GM19395 (cell line): ENCODE data around the gene KLHL1.
"Not testable (repeated sequence)": the region's sequence is repeated elsewhere in the genome, so short reads cannot be mapped to it uniquely, and the experiment has no call there.

Experiments used
- ATAC-seq: cut with Tn5 transposase; IDR thresholded peaks from one replicate; pipeline ENCODE4 v1.9.1; 2021; ENCODE audit warnings: mild to moderate bottlenecking, moderate library complexity; ENCODE audit not compliant: unreplicated experiment

The KLHL1 gene, protein sequence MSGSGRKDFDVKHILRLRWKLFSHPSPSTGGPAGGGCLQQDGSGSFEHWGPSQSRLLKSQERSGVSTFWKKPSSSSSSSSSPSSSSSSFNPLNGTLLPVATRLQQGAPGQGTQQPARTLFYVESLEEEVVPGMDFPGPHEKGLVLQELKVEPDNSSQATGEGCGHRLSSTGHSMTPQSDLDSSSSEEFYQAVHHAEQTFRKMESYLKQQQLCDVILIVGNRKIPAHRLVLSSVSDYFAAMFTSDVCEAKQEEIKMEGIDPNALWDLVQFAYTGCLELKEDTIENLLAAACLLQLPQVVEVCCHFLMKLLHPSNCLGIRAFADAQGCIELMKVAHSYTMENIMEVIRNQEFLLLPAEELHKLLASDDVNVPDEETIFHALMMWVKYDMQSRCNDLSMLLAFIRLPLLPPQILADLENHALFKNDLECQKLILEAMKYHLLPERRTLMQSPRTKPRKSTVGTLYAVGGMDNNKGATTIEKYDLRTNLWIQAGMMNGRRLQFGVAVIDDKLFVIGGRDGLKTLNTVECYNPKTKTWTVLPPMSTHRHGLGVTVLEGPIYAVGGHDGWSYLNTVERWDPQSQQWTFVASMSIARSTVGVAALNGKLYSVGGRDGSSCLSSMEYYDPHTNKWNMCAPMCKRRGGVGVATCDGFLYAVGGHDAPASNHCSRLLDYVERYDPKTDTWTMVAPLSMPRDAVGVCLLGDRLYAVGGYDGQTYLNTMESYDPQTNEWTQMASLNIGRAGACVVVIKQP

DNA sequence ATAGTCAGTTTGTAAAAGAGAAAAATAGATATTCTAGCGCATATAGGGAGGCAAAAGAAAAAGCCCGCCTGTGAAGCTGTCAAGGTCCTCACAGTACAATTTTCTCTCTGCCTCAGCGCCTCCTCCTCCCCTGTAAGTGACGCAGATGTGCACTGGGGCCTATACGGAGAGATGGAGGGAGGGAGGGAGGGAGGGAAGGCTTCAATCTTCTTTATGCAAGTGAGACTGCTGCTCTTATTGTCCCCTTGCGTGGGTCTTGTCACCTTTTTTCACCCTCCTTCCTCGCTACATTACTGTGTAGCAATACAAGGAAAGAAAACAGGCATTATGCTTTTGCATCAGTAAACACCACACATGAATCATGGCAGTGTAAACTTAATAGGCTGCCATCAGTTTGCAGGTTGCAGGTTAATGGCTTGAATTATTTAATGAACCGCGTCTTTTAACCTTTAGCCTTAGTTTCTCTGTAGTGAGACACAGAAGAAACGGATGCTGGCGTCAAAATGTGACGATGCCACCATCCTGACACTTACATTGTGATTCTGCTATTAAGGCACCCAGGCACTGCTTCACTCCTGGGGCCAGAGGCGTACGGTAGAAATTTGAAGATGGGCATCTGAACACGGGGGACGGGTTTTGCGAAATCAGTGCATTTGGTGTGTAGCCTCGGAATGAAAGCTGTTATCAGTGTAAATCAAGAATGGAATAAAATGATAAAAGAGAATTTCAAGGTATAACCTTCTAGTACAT lies at the start of gene KLHL1:
Gene KLHL1 (minus strand): TSS at position 97 of the 750 bp plus-strand sequence. CDS start 753 bp downstream, outside the sequence.
- no peak for ATAC-seq

DNA sequence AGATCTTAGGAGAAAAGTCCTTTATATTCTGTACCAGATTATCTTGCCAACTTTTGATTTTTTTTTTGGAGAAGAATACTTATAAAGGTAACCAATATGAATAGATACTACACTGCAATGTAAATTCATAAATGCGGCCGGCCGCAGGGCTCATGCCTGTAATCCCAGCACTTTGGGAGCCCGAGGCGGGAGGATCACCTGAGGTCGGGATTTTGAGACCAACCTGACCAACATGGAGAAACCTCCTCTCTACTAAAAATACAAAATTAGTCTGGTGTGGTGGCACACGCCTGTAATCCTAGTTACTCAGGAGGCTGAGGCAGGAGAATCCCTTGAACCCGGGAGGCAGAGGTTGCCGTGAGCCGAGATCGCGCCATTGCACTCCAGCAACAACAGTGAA lies 34.4 kb upstream of the KLHL1 start:
- ATAC-seq: not testable (repeated sequence)

- ATAC-seq: no peak
Measured at GRCh38 chr13:70128098-70128497, 19.8 kb upstream of the KLHL1 start.

GRCh38 chr13:70125693-70126092 lies 17.4 kb upstream of the KLHL1 start:
- no peak for ATAC-seq

DNA sequence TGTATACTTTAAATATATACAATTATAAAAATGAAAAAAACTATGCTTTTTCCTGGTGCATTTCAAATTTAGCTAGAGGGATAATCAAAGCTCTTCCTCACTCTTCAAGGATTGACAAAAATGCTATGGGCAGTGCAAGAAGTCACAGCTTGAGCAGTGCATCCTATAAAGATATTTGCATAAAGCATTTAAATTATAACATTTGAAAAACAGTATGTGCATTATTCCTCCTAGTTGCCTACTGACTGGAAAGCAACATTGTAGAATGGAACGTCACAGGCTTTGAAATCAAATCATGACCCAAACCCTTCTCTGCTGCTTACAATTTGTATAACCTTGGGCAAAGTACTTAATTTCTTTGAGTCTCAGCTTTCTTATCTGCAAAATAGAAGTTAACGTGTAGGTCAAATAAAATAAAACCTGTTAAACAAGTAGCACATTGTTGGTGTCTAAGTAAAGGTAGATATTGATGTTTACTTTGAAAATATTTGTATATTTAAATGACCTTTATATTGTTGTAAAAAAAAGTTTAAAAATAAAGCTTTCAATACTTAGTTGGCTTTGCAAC lies 9.2 kb upstream of the KLHL1 start:
- ATAC-seq: no peak

DNA sequence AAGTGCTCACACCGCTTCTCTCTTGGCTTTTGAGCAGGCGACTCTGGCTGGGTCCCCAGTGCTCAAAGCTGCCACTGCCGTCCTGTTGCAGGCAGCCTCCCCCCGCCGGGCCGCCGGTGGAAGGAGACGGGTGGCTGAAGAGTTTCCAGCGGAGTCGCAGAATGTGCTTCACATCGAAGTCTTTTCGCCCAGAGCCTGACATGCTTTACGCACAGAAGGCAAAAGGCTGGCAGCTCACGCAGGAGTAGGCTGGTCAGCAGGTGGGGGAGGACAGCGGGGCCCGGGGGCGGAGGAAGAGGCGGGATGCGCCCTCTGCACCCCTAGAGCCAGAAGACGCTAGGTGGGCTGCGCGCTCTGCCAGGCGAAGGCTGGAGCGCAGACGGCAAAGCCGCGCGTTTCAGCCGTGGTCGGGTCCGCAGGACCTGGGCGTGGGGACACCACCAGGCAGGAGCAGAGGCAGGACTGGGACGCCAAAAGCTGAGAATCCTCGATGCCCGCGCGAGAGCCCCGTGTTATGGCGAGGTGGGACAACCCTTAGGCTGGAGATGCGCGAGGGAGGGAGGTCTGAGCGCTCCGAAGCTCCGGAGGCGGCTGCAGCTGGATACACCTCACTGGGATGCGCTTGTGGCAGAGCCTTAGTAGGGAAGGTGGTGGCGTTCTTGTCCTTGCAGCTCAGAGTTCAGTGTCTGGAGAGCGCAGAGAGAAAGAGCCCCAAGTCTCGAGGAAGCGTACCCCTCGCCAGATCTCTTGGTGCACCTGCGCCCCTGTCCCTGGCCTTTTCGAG lies 562 bp downstream of the KLHL1 start, which contains the start of gene ATXN8OS:
Gene ATXN8OS (plus strand): TSS at position 329 of the 784 bp plus-strand sequence.
- ATAC-seq: no peak

GRCh38 chr13:70107125-70107497 lies 1.1 kb downstream of the KLHL1 start:
- ATAC-seq: no peak

DNA sequence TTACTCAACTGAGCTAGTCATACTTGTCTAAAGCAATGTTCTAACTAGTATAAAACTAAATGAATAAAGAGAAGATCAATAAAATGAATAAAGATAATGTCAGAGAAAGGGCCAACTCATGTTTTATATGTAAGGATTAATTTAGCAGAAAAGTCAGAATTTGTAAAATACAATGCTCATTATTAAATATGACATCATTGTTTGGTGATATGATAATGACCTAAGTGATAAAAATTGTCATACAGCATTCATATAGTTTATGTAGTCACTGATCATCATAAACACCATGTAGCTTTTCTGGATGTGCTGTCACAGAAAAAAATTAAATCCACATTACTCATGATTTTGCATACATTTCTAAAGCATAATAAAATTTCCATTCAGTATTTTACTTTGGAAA lies 3.8 kb downstream of the KLHL1 start:
- ATAC-seq: no peak

DNA sequence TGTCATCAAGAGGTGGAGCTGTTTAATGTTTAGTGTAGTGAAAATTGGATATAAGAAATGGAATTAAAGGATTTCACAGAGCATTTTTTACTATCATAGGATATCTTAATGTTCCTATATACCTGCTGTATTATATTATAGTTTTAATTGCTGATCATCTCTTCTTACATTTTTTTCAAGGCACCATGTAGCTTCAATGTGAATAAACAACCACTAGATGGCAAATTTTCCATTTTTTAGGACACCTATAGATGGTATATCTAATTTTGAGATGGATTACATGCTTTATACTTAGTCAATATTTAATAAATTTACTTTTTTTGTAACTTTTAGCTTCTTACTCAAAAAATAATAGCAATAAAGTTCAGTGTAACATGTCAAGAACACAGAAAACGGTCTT lies 9.6 kb downstream of the KLHL1 start:
- ATAC-seq: no peak

GRCh38 chr13:70090036-70090723 lies 18.1 kb downstream of the KLHL1 start:
- ATAC-seq: no peak

GRCh38 chr13:70088926-70089325 lies 19.3 kb downstream of the KLHL1 start:
- ATAC-seq: no peak

DNA sequence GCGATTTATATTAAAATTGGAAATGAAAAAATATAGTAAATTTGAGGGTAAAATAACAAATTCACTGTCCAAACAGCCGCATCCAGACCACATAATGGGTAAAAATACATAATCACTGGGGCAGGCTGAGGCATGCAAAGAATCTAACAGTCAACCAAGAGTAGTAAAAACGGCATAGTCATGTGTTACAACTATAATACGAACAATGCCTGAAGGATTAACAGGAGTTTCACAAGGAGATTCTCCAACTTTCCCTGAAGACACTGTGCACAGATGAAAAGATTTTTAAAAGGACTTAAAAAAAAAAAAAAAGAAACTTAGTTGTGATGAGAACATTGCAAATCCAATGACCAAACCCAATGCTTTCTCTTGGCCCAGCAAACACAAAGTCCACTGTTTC lies 21.0 kb downstream of the KLHL1 start:
- no peak for ATAC-seq

DNA sequence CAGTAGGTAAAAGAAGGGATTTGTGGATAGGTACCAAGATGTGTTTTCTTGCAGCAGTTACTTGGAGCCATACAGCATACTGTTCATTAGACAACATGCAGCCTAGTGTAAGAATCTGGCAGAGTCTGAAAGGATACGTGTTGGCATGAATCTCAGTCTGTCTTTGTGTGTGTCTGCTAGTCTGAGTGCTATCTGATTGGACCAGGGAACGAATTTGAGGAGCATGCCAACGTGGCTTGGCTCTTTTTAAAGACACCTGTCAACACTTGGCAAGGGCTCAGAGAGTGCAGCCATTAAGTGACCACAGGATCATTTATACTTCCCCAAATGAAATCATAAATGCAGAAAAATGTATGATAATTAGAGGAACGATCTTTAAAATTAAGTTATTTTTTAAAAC lies 28.2 kb downstream of the KLHL1 start:
- no peak for ATAC-seq

GRCh38 chr13:70054572-70054971 lies 53.7 kb downstream of the KLHL1 start:
- ATAC-seq: no peak

DNA sequence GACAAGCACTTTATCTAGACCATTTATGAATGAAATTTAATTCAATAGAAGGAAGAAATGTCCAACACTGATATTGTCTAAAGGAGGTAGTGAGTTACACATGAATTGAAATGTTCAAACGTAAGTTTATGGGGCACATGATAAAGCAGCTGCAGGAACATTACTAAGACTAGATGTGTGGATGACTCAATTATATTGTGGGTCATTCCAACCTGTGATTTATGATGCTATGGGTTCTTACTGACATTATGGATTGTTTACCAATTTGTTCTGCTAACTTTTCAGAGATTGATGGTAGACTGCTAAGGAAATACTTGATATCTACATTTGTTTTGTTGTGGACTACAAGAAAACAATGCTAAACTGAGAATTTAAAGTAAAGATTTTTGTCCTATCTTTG lies 56.7 kb downstream of the KLHL1 start:
- ATAC-seq: no peak

DNA sequence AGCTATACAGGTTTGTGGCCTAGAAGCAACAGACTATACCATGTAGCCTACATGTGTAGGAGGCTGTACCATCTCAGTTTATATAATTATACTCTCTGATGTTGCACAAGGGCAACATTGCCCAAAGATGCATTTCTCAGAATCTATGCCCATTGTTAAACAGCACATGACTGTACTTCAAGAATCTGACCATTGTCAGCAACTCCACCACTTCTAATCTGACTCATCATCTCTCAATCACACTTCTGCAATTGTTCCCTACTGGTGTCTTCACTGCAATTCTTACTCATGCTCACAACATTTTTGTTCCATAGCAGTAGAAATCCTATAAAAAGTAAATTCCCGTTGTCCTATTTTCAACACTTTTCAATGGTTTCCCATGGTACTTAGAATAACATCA lies 64.6 kb downstream of the KLHL1 start:
- no peak for ATAC-seq

DNA sequence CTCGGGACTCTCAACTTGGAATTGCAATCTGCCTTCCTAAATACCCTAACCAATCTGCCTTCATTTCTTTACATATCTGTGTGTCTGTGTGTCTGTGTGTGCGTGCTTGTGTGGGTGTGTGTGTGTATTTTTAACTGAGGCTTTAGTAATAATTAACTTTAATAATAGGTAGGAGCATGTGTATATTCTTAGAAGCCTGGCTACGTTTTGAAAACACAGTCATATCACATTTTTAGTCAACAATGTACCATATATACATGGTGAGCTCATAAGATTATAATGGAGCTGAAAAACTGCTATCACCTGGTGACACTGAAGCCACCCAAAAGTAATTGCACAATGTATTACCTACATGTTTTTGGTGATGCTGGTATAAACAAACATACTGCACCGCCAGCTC lies 66.1 kb downstream of the KLHL1 start:
- ATAC-seq: no peak

- no peak for ATAC-seq
Measured at GRCh38 chr13:70034286-70034685, 74.0 kb downstream of the KLHL1 start.

GRCh38 chr13:70027551-70027950 lies 80.7 kb downstream of the KLHL1 start:
- ATAC-seq: no peak

- ATAC-seq: no peak
Measured at GRCh38 chr13:70023516-70023915, 84.7 kb downstream of the KLHL1 start.
